HepG2 (cell line): Measurements from ENCODE around the gene FXYD1. TPM values are rescaled to one million over a fixed set of nuclear protein-coding genes. Genes with fewer than 3 reads are reported as not detected.
"Not testable (repeated sequence)": the region's sequence is repeated elsewhere in the genome, so short reads cannot be mapped to it uniquely, and the experiment has no call there.

Experiments
- ATAC-seq: fragments of 200-7000 bp; cut with Tn5 transposase; 3 replicates; pipeline ENCODE4 v1.9.1; 2020; ENCODE audit warnings: mild to moderate bottlenecking, moderate library complexity
- BruUV-seq: library from RNA; stranded (reverse); fragments of 400-500 nt; replicated peaks from 2 replicates; lab custom pipeline; 2021; lab: Mats Ljungman, UMichigan
- CTCF ChIA-PET: fragments of 300-600 bp; formaldehyde crosslinking; extraction: SDS; loops from one replicate; lab custom pipeline; 2021; ENCODE audit warnings: low total read pairs, inconsistent platforms, low intra/inter-chr PET ratio; lab: Yijun Ruan, JAX
- POLR2A ChIA-PET: fragments of 350-600 bp; sonication (Branson Sonifier 250); formaldehyde crosslinking; loops from one replicate; lab custom pipeline; 2020; ENCODE audit warnings: antibody characterized with exemption, inconsistent platforms; lab: Yijun Ruan, JAX
- DNase-seq: peaks from one replicate; pipeline ENCODE4 v3.0.0-alpha.2; 2015; ENCODE audit warnings: low spot score
- FAIRE-seq: peaks from 3 replicates; lab custom pipeline; 2011; peaks lifted over from hg19 to GRCh38; lab: Jason Lieb, UNC
- H2AFZ ChIP-seq: one replicate; pipeline ENCODE4 v1.6.1; 2011; ENCODE audit warnings: low read length, inconsistent platforms
- H3K27ac ChIP-seq: fragments of 300-600 bp; 3 replicates; pipeline ENCODE4 v1.8.0; 2011; ENCODE audit warnings: mixed run types, mild to moderate bottlenecking, mixed read lengths, low read length, inconsistent platforms; ENCODE audit not compliant: insufficient read depth; ENCODE audit errors: extremely low read length
- H3K27me3 ChIP-seq, 2 experiments: fragments of 200-600 bp in 1 of 2; 2 replicates in 1 of 2; 3 replicates in 1 of 2; pipeline versions ENCODE4 v1.6.0 to v1.8.0; 2011; ENCODE audit warnings: low read length in 2 of 2, mild to moderate bottlenecking in 2 of 2, moderate library complexity in 2 of 2, inconsistent platforms in 1 of 2; ENCODE audit not compliant: insufficient read depth in 2 of 2, control insufficient read depth in 1 of 2
- H3K36me3 ChIP-seq, 2 experiments: fragments of 200-600 bp in 1 of 2; replicated peaks in 1 of 2; 2 replicates in 1 of 2; 3 replicates in 1 of 2; pipeline versions ENCODE4 v1.5.1 to v1.8.0; 2011; ENCODE audit warnings: low read length in 2 of 2, inconsistent platforms in 1 of 2; ENCODE audit not compliant: insufficient read depth in 2 of 2, control insufficient read depth in 1 of 2
- H3K4me1 ChIP-seq: 2 replicates; pipeline ENCODE4 v1.5.1; 2012; ENCODE audit warnings: low read length, inconsistent platforms; ENCODE audit not compliant: insufficient read depth
- H3K4me2 ChIP-seq: 2 replicates; pipeline ENCODE4 v1.6.0; 2011; ENCODE audit warnings: low read depth, low read length, inconsistent platforms
- H3K4me3 ChIP-seq, 3 experiments: fragments of 200-600 bp in 1 of 3; sonication (generic), shearing (Covaris generic) in 1 of 3; replicated peaks in 1 of 3; 2 replicates each; pipeline ENCODE4 v1.5.1; 2011 to 2016; ENCODE audit warnings: low read length in 3 of 3, inconsistent platforms in 2 of 3, low read depth in 2 of 3, mild to moderate bottlenecking in 2 of 3, control low read depth in 1 of 3, mixed read lengths in 1 of 3; ENCODE audit not compliant: insufficient read depth in 1 of 3
- H3K79me2 ChIP-seq: one replicate; pipeline ENCODE4 v1.6.1; 2011; ENCODE audit warnings: low read length, inconsistent platforms; ENCODE audit not compliant: insufficient read depth
- H3K9ac ChIP-seq: 2 replicates; pipeline ENCODE4 v1.6.0; 2011; ENCODE audit warnings: mild to moderate bottlenecking, low read depth, low read length, inconsistent platforms; ENCODE audit not compliant: insufficient read depth
- H3K9me3 ChIP-seq: 2 replicates; pipeline ENCODE4 v1.5.1; 2012; ENCODE audit warnings: mild to moderate bottlenecking, low read length
- H4K20me1 ChIP-seq: 2 replicates; pipeline ENCODE4 v1.6.0; 2011; ENCODE audit warnings: inconsistent platforms, mild to moderate bottlenecking, low read length, moderate library complexity; ENCODE audit not compliant: insufficient read depth
- CEBPG ChIP-seq: IDR thresholded peaks from 2 replicates; pipeline ENCODE4 v1.6.1; 2016
- DRAP1 ChIP-seq: IDR thresholded peaks from 2 replicates; pipeline ENCODE4 v1.6.1; 2016; ENCODE audit warnings: missing genetic modification reagents, missing compliant biosample characterization
- ELF4 ChIP-seq: sonication (generic); formaldehyde crosslinking; IDR thresholded peaks from 2 replicates; pipeline ENCODE4 v1.5.0; 2020; ENCODE audit warnings: missing genetic modification reagents, mild to moderate bottlenecking, moderate library complexity, borderline replicate concordance
- HDAC2 ChIP-seq: sonication (generic); formaldehyde crosslinking; IDR thresholded peaks from 2 replicates; pipeline ENCODE4 v1.4.0; 2020; ENCODE audit warnings: missing genetic modification reagents
- KDM1A ChIP-seq: IDR thresholded peaks from 2 replicates; pipeline ENCODE4 v1.6.1; 2016; ENCODE audit warnings: missing compliant biosample characterization
- MED1 ChIP-seq: sonication (generic); formaldehyde crosslinking; IDR thresholded peaks from 2 replicates; pipeline ENCODE4 v1.4.0; 2020; ENCODE audit warnings: missing genetic modification reagents
- NFKBIZ ChIP-seq: IDR thresholded peaks from 2 replicates; pipeline ENCODE4 v1.6.1; 2018; ENCODE audit warnings: missing genetic modification reagents, missing compliant biosample characterization
- RCOR2 ChIP-seq: IDR thresholded peaks from 2 replicates; pipeline ENCODE4 v1.6.1; 2016; ENCODE audit warnings: missing biosample characterization, missing genetic modification reagents
- SALL1 ChIP-seq: sonication (generic); formaldehyde crosslinking; IDR thresholded peaks from 2 replicates; pipeline ENCODE4 v1.8.0; 2022; ENCODE audit warnings: mild to moderate bottlenecking, missing genetic modification reagents
- ZFY ChIP-seq: sonication (generic); formaldehyde crosslinking; IDR thresholded peaks from 2 replicates; pipeline ENCODE4 v1.4.0; 2020; ENCODE audit warnings: missing genetic modification reagents
- ZNF512B ChIP-seq: sonication (generic); formaldehyde crosslinking; IDR thresholded peaks from 2 replicates; pipeline ENCODE4 v1.5.1; 2020; ENCODE audit warnings: missing genetic modification reagents, mild to moderate bottlenecking, borderline replicate concordance
- ZNF556 ChIP-seq: sonication (generic); formaldehyde crosslinking; IDR thresholded peaks from 2 replicates; pipeline ENCODE4 v1.4.0; 2020; ENCODE audit warnings: mild to moderate bottlenecking, missing genetic modification reagents, borderline replicate concordance
- ZNF598 ChIP-seq: sonication (generic); formaldehyde crosslinking; IDR thresholded peaks from 2 replicates; pipeline ENCODE4 v1.5.1; 2020; ENCODE audit warnings: mild to moderate bottlenecking, missing genetic modification reagents, borderline replicate concordance
- ZNF724P ChIP-seq: sonication (generic); formaldehyde crosslinking; IDR thresholded peaks from 2 replicates; pipeline ENCODE4 v1.8.0; 2022; ENCODE audit warnings: missing genetic modification reagents, borderline replicate concordance
- ZNF782 ChIP-seq: sonication (generic); formaldehyde crosslinking; IDR thresholded peaks from 2 replicates; pipeline ENCODE4 v1.4.0; 2020; ENCODE audit warnings: missing genetic modification reagents, mild to moderate bottlenecking, borderline replicate concordance
- WGBS: methylation state at CpG from one replicate; pipeline ENCODE4 v1.1.6; 2017; ENCODE audit warnings: low lambda C conversion rate; 5-methylcytosine and 5-hydroxymethylcytosine counted together
- in situ Hi-C: cut with HindIII; loops from 2 replicates; pipeline ENCODE4 v1.10.0; 2017; ENCODE audit warnings: low pct_unique_long_range_greater_than_20kb; ENCODE audit not compliant: extremely low pct_ligation_motif_present
- intact Hi-C: fragments of 100-400 bp; cut with micrococcal nuclease; formaldehyde crosslinking; loops from one replicate; pipeline ENCODE4 v1.10.0; 2022; ENCODE audit not compliant: unreplicated experiment
- polyA plus RNA-seq, 8 experiments: library from polyadenylated mRNA; depleted of rRNA in 3 of 8; stranded (reverse) in 7 of 8; unstranded in 1 of 8; fragments of >200 nt; fragmentation: Illumina TruSeq in 4 of 8; extraction: Trizol in 4 of 8; gene quantifications; 2 replicates each; pipeline versions ENCODE4 v1.2.1 to v1.2.3, GENCODE V29; 2011 to 2016; ENCODE audit warnings: low read depth in 4 of 8, missing spikeins in 1 of 8, mixed read lengths in 1 of 8; ENCODE audit not compliant: insufficient read depth in 1 of 8
- total RNA-seq, 5 experiments: library from RNA; depleted of rRNA; stranded (reverse); fragments of >200 nt; fragmentation: Illumina TruSeq; extraction: Trizol; gene quantifications; 2 replicates each; pipeline ENCODE4 v1.2.3, GENCODE V29; 2016; ENCODE audit warnings: low read depth in 1 of 5
- TF ChIP-seq, protein P1 (sequence below): IDR thresholded peaks from 2 replicates; pipeline ENCODE4 v1.6.1; 2016; ENCODE audit warnings: low read depth, control low read depth
- TF ChIP-seq, protein P2 (sequence below): IDR thresholded peaks from 2 replicates; pipeline ENCODE4 v1.6.1; 2018; ENCODE audit warnings: missing genetic modification reagents, mild to moderate bottlenecking, missing compliant biosample characterization

The FXYD1 gene
- total and polyA plus RNA-seq, 2 of the 13 experiments (the other 11 are each of a cell fraction or from before 2014, with no cell fraction given): 31.2 TPM; not detected in 1

DNA sequence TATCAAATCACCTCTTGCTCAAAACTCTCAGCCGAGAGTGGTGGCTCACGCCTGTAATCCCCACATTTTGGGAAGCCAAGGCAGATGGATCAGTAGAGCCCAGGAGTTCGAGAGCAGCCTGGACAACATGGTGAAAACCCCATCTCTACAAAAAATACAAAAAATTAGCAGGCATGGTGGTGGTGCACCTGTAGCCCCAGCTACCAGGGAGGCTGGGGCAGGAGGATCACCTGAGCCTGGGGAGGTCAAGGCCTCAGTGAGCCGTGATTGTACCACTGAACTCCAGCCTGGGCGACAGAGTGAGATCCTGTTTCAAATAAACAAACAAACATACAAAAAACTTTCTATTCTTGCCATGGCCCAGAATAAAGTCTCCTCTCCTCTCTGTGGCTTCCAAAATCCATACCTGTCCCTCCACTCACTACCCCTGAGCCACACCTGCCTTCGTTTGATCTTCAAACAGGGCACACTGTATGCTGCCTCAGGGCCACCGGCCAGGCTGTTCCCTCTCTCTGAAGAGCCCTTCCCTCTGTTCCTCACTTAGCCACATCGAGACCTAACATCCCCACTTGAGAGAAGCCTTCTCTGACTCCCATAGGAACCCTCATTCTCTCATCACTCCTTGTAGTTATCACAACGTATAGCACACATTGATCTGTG is 10.1 kb upstream of the FXYD1 start (continued):
- TF ChIP-seq ZNF782 (CRISPR knock-in tag) (no peak), ZNF724P (CRISPR knock-in tag) (no peak), ZFY (0 out of 2 replicates have a peak, but pooled peaks have one; percentile 12), KDM1A (CRISPR knock-in tag) (0 out of 2 replicates have a peak, but pooled peaks have one; percentile 30), ZNF598 (CRISPR knock-in tag) (0 out of 2 replicates have a peak, but pooled peaks have one; percentile 25), RCOR2 (CRISPR knock-in tag) (peak; percentile 63; the same call in 1 of the 2 replicates)
- TF ChIP-seq, protein P1, sequence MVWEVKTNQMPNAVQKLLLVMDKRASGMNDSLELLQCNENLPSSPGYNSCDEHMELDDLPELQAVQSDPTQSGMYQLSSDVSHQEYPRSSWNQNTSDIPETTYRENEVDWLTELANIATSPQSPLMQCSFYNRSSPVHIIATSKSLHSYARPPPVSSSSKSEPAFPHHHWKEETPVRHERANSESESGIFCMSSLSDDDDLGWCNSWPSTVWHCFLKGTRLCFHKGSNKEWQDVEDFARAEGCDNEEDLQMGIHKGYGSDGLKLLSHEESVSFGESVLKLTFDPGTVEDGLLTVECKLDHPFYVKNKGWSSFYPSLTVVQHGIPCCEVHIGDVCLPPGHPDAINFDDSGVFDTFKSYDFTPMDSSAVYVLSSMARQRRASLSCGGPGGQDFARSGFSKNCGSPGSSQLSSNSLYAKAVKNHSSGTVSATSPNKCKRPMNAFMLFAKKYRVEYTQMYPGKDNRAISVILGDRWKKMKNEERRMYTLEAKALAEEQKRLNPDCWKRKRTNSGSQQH (CRISPR knock-in tag): no peak

DNA sequence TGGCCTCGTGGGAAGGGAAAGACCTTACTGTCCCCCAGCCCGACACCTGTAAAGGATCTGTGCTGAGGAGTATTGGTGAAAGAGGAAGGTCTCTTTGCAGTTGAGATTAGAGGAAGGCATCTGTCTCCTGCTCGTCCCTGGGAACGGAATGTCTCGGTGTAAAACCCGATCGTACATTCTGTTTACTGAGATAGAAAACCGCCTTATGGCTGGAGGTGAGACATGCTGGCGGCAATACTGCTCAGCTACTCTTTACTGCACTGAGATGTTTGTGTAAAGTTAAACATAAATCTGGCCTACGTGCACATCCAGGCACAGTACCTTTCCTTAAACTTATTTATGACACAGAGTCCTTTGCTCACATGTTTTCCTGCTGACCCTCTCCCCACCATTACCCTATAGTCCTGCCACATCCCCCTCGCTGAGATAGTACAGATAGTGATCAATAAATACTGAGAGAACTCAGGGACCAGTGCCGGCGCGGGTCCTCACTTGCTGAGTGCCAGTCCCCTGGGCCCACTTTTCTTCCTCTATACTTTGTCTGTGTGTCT is 8.8 kb upstream of the FXYD1 start:
- H3K9ac ChIP-seq, in situ Hi-C loops, H2AFZ ChIP-seq, H3K79me2 ChIP-seq, POLR2A ChIA-PET, intact Hi-C loops, CTCF ChIA-PET, H4K20me1 ChIP-seq, H3K9me3 ChIP-seq, H3K36me3 ChIP-seq, H3K27me3 ChIP-seq, BruUV-seq: not testable (repeated sequence)
- 0% methylated on average over 5 of the region's 14 CpGs for WGBS
- DNase-seq (peak; percentile 31), ATAC-seq (peak; percentile 25; the same call in 2 of the 3 replicates), FAIRE-seq (peak; percentile 75)
- Histone ChIP-seq H3K4me1 (peaks cover 83% of the 10 kb centered on the region), H3K4me3 (peak overlapping the region in 1 of 3 experiments; percentile 42; a peak in 1 of 6 replicates), H3K4me2 (peak overlapping the region; percentile 60), H3K27ac (peak overlapping the region; percentile 72)
- TF ChIP-seq NFKBIZ: 0 out of 2 replicates have a peak, but pooled peaks have one; percentile 32
- TF ChIP-seq, protein P2, sequence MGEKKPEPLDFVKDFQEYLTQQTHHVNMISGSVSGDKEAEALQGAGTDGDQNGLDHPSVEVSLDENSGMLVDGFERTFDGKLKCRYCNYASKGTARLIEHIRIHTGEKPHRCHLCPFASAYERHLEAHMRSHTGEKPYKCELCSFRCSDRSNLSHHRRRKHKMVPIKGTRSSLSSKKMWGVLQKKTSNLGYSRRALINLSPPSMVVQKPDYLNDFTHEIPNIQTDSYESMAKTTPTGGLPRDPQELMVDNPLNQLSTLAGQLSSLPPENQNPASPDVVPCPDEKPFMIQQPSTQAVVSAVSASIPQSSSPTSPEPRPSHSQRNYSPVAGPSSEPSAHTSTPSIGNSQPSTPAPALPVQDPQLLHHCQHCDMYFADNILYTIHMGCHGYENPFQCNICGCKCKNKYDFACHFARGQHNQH (CRISPR knock-in tag): peak; percentile 49; the same call in 1 of the 2 replicates
- TF ChIP-seq HDAC2 (CRISPR knock-in tag): peak; percentile 91
- TF ChIP-seq CEBPG (CRISPR knock-in tag): peak; percentile 28; the same call in 1 of the 2 replicates
- TF ChIP-seq ELF4 (CRISPR knock-in tag): 0 out of 2 replicates have a peak, but pooled peaks have one; percentile 38
- TF ChIP-seq MED1 (CRISPR knock-in tag): peak; percentile 98
- TF ChIP-seq SALL1: peak; percentile 79
- peak; percentile 76; the same call in 1 of the 2 replicates for TF ChIP-seq ZNF556
- peak; percentile 89 for TF ChIP-seq DRAP1 (CRISPR knock-in tag)
- peak; percentile 84; the same call in 1 of the 2 replicates for TF ChIP-seq ZNF512B (CRISPR knock-in tag)
